Embryonic facial prominence (tissue), 1 donor: Measurements from ENCODE around the gene FSCN2.
A peak's percentile ranks its signal among the peaks of the same experiment; 100 is the strongest.

Source experiments
- DNase-seq: peaks from one replicate; pipeline ENCODE4 v3.0.0-alpha.2; 2016; ENCODE audit errors: extremely low spot score

FSCN2 gene

DNA sequence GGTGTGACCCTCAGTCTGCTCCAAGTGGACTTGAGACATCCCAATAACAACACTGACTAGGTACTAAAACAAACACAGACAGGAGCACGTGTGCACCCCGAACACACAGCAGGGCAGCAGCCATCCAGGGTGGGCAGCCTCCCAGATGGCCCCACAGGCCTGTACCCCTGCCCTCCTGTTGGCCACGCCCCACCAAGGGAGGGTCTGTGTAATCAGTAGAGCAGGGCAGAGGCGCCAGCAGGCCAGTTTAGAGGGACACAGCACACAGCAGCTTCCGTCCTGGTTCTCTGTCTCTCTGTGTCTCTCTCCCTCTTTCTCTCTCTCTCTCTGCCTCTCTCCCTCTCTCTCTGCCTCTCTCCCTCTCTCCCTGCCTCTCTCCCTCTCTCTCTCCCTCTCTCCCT, 37.0 kb upstream of the FSCN2 start:
- no peak for DNase-seq

DNA sequence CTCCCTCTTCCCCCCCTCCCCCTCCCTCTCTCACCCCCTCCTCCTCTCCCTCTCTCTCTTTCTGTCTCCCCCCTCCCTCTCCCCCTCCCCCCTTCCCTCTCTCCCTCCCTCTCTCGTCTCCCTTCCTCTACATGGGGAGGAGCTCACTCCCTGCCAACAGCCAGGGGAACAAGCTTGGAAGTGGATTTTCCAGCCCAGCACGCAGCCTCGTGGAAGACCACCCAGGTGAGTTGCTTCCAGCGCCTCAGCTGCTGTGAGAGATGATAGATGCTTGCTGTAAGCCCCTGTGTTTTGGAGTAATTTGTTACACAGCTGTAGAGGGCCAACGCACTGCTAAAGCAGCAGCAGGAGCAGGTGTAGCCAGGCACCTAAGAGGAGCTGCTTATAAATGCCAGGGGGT, 36.4 kb upstream of the FSCN2 start:
- DNase-seq = no peak

- DNase-seq = no peak
Measured at GRCh38 chr17:81492202-81492601, 36.0 kb upstream of the FSCN2 start.

DNA sequence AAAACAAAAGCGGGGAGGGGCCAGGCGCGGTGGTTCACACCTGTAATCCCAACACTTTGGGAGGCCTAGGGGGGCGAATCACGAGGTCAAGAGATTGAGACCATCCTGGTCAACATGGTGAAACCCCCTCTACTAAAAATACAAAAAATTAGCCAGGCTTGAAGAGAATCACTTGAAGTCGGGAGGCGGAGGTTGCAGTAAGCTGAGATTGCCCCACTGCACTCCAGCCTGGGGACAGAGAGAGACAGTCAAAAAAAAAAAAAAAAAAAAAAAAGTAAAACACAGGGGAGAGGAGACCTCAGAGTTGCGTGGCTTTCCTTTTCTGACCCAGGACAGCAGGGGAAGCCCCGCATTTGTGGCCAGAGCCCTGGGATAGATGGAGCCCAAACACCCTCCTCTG, 35.5 kb upstream of the FSCN2 start:
- DNase-seq = no peak

GRCh38 chr17:81493198-81494038, 34.8 kb upstream of the FSCN2 start:
- DNase-seq = no peak

- DNase-seq = no peak
Measured at GRCh38 chr17:81494626-81495377, 33.4 kb upstream of the FSCN2 start.

- DNase-seq = no peak
Measured at GRCh38 chr17:81498953-81499600, 29.1 kb upstream of the FSCN2 start.

DNA sequence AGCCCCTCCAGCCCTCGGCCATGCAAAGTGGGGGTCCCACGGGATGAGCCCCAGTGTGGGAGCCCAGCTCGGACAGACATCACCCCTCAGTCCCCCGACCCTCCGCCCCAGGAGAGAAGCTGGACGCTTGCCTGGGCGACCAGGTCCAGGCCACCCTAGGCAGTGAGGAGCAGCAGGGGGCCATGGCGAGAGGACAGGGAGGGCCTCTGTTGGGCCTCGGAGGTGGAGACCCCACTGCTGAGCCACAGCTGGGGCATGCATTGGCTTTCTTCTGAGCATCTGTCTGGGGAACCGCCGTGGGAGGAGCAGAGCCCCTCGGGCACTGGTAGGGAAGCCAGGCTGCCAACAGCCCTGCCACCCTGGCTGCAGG, 28.6 kb upstream of the FSCN2 start:
- no peak for DNase-seq

GRCh38 chr17:81500047-81500446, 28.1 kb upstream of the FSCN2 start:
- no peak for DNase-seq

- DNase-seq = no peak
Measured at GRCh38 chr17:81502471-81503017, 25.6 kb upstream of the FSCN2 start.

GRCh38 chr17:81503619-81504018, 24.6 kb upstream of the FSCN2 start:
- no peak for DNase-seq

DNA sequence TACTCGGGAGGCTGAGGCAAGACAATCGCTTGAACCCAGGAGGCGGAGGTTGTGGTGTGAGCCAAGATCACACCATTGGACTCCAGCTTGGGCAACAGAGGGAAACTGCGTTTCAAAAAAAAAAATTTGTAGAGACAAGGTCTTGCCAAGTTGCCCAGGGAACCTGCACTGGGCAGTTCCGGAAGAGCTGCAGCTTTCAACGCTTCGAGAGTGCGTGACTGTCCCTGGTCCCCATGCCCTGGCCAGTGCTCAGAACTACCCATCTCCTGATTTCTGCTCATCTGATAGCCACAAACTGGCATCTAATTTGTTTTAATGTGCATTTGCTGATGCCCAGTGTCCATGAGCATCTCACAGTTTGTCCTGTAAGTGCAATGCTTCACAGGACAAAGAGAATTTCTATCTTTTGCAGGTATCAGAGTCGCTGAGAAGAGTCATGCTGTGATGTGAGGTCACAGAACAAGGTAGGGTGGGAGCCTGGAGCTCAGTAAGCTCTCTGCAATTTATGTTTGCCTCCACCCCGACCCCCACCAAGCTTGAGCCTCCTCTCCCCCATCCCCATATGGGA, 19.5 kb upstream of the FSCN2 start:
- DNase-seq = no peak

GRCh38 chr17:81509207-81509971, 18.8 kb upstream of the FSCN2 start:
- no peak for DNase-seq

DNA sequence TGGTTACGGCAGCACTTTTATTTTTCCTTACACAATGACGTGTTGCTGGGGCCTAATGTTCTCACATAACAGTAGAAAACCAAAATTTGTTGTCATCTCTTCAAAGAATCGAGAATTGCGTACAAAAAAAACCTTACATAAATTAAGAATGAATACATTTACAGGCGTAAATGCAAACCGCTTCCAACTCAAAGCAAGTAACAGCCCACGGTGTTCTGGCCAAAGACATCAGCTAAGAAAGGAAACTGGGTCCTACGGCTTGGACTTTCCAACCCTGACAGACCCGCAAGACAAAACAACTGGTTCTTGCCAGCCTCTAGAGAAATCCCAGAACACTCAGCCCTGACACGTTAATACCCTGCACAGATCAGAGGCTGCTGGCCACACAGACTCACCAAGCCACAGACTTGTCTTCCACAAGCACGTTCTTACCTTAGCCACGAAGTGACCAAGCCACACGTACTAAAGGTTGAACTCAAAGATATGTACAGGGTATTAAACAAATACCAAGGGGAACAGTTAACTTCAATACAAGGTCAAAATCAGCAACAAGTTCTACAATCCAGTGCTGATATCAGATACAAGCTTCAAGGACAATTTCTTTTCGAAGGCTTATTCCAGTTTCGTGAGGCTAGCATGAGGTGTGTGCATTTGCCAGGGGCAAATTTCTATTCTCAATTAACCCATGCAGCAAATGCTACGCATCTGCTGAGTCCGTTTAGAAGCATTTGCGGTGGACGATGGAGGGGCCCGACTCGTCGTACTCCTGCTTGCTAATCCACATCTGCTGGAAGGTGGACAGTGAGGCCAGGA, 18.0 kb upstream of the FSCN2 start:
- no peak for DNase-seq

- DNase-seq = no peak
Measured at GRCh38 chr17:81510785-81511553, 17.2 kb upstream of the FSCN2 start.

GRCh38 chr17:81511554-81511803, 16.7 kb upstream of the FSCN2 start:
- no peak for DNase-seq

DNA sequence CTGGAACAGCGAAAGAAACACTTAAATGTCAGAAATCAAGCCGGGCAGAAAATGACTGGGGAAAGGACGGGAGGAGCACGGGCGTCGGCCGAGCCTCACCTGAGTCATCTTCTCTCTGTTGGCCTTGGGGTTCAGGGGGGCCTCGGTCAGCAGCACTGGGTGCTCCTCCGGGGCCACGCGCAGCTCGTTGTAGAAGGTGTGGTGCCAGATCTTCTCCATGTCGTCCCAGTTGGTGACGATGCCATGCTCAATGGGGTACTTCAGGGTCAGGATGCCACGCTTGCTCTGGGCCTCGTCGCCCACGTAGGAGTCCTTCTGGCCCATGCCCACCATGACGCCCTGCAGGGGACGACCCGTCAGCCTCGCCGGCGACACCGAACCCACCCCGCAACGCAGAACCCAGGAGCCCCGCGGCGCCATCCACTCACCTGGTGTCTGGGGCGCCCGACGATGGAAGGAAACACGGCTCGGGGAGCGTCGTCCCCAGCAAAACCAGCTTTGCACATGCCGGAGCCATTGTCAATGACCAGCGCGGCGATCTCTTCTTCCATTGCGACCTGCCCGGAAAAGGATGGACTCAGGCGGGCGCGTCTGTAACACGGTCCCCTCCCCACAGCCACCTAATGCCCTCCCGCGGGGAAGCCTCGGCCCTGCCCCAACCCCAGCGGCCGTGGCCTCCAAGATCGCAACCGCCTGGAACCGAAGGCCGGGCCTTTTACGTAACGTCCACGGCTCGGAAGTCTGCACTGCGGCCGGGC, 16.2 kb upstream of the FSCN2 start:
- DNase-seq = no peak

DNA sequence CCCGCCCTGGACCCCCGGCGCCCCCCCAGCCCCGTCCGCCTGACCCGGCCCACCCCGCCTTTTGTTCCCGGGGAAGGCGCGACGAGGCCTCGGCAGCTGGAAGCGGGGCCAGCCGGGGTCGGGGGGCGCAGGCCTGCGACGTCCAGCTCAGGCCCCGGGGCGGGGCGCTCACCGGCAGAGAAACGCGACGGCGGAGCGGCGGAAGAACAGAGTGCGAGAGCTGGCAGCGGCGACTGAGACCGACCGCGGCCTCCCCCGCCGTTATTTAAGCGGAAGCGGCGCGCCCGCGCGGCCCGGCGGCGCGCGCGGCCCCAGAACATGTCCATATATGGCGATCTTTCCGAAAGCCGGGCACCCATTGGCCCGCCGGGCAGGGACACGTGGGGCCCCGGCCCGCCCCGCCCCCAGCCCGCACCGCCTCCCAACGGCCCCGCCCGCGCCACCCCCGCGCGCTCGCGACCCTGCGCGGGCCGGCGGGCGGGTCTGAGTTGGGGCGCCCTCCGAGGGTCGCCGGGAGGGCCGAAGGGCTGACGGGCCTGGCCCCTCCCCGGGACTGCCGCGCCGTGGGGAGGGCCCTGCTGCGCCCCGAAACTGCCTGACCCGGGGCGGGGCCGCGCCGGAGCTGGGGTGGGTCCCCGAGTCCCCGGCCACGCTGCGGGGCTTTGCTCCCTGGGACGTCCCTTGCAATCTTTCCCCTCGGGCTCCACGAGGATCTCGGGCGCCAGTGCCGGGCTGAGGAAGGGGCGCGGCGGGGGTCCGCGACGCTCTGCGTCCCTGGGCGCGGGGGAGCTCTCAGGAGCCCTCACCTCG, 15.4 kb upstream of the FSCN2 start, which contains the start of gene ACTG1:
ACTG1 (minus strand) TSS at position 238 of the 810 bp plus-strand sequence. CDS start 445 bp downstream, outside the sequence.
- peak; percentile 92 for DNase-seq
